HG02623 (cell line): ENCODE data around the gene AMN.
"Not testable (repeated sequence)": the region's sequence is repeated elsewhere in the genome, so short reads cannot be mapped to it uniquely, and the experiment has no call there.

ENCODE experiments used
- ATAC-seq: cut with Tn5 transposase; IDR thresholded peaks from one replicate; pipeline ENCODE4 v1.9.1; 2021; ENCODE audit warnings: moderate library complexity; ENCODE audit not compliant: unreplicated experiment

The AMN gene

GRCh38 chr14:102922490-102923200, at the start of gene AMN:
AMN (plus strand) TSS chr14:102922663; CDS start chr14:102922689, 26 bp downstream.
- ATAC-seq: no peak

GRCh38 chr14:102873131-102873530, 49.3 kb upstream of the AMN start:
- ATAC-seq: no peak

- ATAC-seq: no peak
Measured at GRCh38 chr14:102873546-102874061, 48.9 kb upstream of the AMN start.

GRCh38 chr14:102875652-102876051, 46.8 kb upstream of the AMN start:
- ATAC-seq: no peak

- not testable (repeated sequence) for ATAC-seq
Measured at GRCh38 chr14:102877511-102877910, 45.0 kb upstream of the AMN start.

GRCh38 chr14:102878174-102878969, 44.1 kb upstream of the AMN start:
- ATAC-seq: no peak

GRCh38 chr14:102878970-102879460, 43.4 kb upstream of the AMN start:
- no peak for ATAC-seq

- ATAC-seq: no peak
Measured at GRCh38 chr14:102882226-102882906, 40.1 kb upstream of the AMN start.

GRCh38 chr14:102883089-102883541, 39.3 kb upstream of the AMN start:
- ATAC-seq: no peak

- ATAC-seq: no peak
Measured at GRCh38 chr14:102883554-102883953, 38.9 kb upstream of the AMN start.

GRCh38 chr14:102885737-102886447, 36.6 kb upstream of the AMN start:
- ATAC-seq: no peak

GRCh38 chr14:102888748-102889147, 33.7 kb upstream of the AMN start:
- ATAC-seq: no peak

GRCh38 chr14:102889615-102890014, 32.8 kb upstream of the AMN start:
- no peak for ATAC-seq

- no peak for ATAC-seq
Measured at GRCh38 chr14:102891111-102891510, 31.4 kb upstream of the AMN start.

GRCh38 chr14:102891556-102891955, 30.9 kb upstream of the AMN start:
- no peak for ATAC-seq

GRCh38 chr14:102892651-102893050, 29.8 kb upstream of the AMN start:
- ATAC-seq: no peak

GRCh38 chr14:102893452-102893851, 29.0 kb upstream of the AMN start:
- no peak for ATAC-seq

GRCh38 chr14:102896735-102897134, 25.7 kb upstream of the AMN start:
- not testable (repeated sequence) for ATAC-seq

- no peak for ATAC-seq
Measured at GRCh38 chr14:102897299-102898027, 25.0 kb upstream of the AMN start.

- no peak for ATAC-seq
Measured at GRCh38 chr14:102898298-102898697, 24.2 kb upstream of the AMN start.
